Measurements from ENCODE around the gene RSPO1.
"Not testable (repeated sequence)": the region's sequence is repeated elsewhere in the genome, so short reads cannot be mapped to it uniquely, and the experiment has no call there.

Gene RSPO1

GRCh38 chr1:37634244-37634991, at the start of gene RSPO1:
RSPO1 (minus strand) TSS chr1:37634892; CDS start chr1:37629661, 5,231 bp downstream.
- no peak for DNase-seq

- DNase-seq, result not testable (repeated sequence)
Measured at GRCh38 chr1:37684182-37684581, 49.5 kb upstream of the RSPO1 start.

GRCh38 chr1:37682334-37682987, 47.8 kb upstream of the RSPO1 start:
- DNase-seq, result peak; percentile 74 to 80

- DNase-seq, result no peak
Measured at GRCh38 chr1:37680933-37681332, 46.2 kb upstream of the RSPO1 start.

GRCh38 chr1:37677808-37678207, 43.1 kb upstream of the RSPO1 start:
- no peak for DNase-seq

GRCh38 chr1:37677143-37677439, 42.4 kb upstream of the RSPO1 start:
- no peak for DNase-seq

- peak; percentile 36 to 51 for DNase-seq
Measured at GRCh38 chr1:37676281-37677142, 41.8 kb upstream of the RSPO1 start.

- no peak for DNase-seq
Measured at GRCh38 chr1:37673920-37674319, 39.2 kb upstream of the RSPO1 start.

GRCh38 chr1:37672136-37672870, 37.6 kb upstream of the RSPO1 start:
- DNase-seq, result no peak

- DNase-seq, result no peak
Measured at GRCh38 chr1:37671261-37671660, 36.6 kb upstream of the RSPO1 start.

GRCh38 chr1:37670133-37670532, 35.4 kb upstream of the RSPO1 start:
- DNase-seq, result no peak

- DNase-seq, result no peak
Measured at GRCh38 chr1:37667023-37667671, 32.5 kb upstream of the RSPO1 start.

GRCh38 chr1:37666241-37666867, 31.7 kb upstream of the RSPO1 start:
- DNase-seq, result no peak

GRCh38 chr1:37663426-37664000, 28.8 kb upstream of the RSPO1 start:
- no peak for DNase-seq

GRCh38 chr1:37662031-37662755, 27.5 kb upstream of the RSPO1 start:
- DNase-seq, result no peak

GRCh38 chr1:37661401-37661800, 26.7 kb upstream of the RSPO1 start:
- DNase-seq, result no peak

- no peak for DNase-seq
Measured at GRCh38 chr1:37660664-37661063, 26.0 kb upstream of the RSPO1 start.

- DNase-seq, result no peak
Measured at GRCh38 chr1:37658486-37658885, 23.8 kb upstream of the RSPO1 start.

GRCh38 chr1:37657620-37658412, 23.1 kb upstream of the RSPO1 start:
- no peak for DNase-seq

- no peak for DNase-seq
Measured at GRCh38 chr1:37656881-37657280, 22.2 kb upstream of the RSPO1 start.

All from Kasumi-1 (cell line).